SK-N-SH treated with all-trans-retinoic acid at 6 μM for 48 hours (cell line): ENCODE results near the gene JAGN1.

Source experiments
- ESRRG ChIP-seq: fragments of 250-450 bp; sonication (Bioruptor Pico); IDR thresholded peaks from 2 replicates; pipeline ENCODE4 v1.6.1; 2021; ENCODE audit warnings: mild to moderate bottlenecking
- ZC3H10 ChIP-seq: fragments of 250-450 bp; sonication (Bioruptor Pico); IDR thresholded peaks from 2 replicates; pipeline ENCODE4 v1.5.1; 2021; ENCODE audit warnings: mild to moderate bottlenecking, moderate library complexity
- ZFP30 ChIP-seq: fragments of 450-650 bp; formaldehyde crosslinking; IDR thresholded peaks from 2 replicates; pipeline ENCODE4 v1.5.0; 2022; ENCODE audit warnings: mild to moderate bottlenecking, moderate library complexity
- ZNF8 ChIP-seq: fragments of 450-650 bp; formaldehyde crosslinking; IDR thresholded peaks from 2 replicates; pipeline ENCODE4 v1.5.0; 2020; ENCODE audit warnings: mild to moderate bottlenecking, moderate library complexity
- TF ChIP-seq, protein P1 (sequence below): fragments of 250-450 bp; sonication (Bioruptor Pico); IDR thresholded peaks from 2 replicates; pipeline ENCODE4 v1.5.1; 2020; ENCODE audit warnings: low read depth, mild to moderate bottlenecking, moderate library complexity
- TF ChIP-seq, protein P2 (sequence below): fragments of 250-450 bp; sonication (Bioruptor Pico); IDR thresholded peaks from 2 replicates; pipeline ENCODE4 v1.8.0; 2021; ENCODE audit warnings: low read depth, mild to moderate bottlenecking, moderate library complexity, borderline replicate concordance
- TF ChIP-seq, protein P3 (sequence below): fragments of 250-450 bp; sonication (Bioruptor Pico); IDR thresholded peaks from 2 replicates; pipeline ENCODE4 v1.8.0; 2020; ENCODE audit warnings: mild to moderate bottlenecking, moderate library complexity, borderline replicate concordance
- TF ChIP-seq, protein P4 (sequence below): fragments of 250-450 bp; sonication (Bioruptor Pico); IDR thresholded peaks from 2 replicates; pipeline ENCODE4 v1.5.0; 2020; ENCODE audit warnings: mild to moderate bottlenecking, moderate library complexity

DNA sequence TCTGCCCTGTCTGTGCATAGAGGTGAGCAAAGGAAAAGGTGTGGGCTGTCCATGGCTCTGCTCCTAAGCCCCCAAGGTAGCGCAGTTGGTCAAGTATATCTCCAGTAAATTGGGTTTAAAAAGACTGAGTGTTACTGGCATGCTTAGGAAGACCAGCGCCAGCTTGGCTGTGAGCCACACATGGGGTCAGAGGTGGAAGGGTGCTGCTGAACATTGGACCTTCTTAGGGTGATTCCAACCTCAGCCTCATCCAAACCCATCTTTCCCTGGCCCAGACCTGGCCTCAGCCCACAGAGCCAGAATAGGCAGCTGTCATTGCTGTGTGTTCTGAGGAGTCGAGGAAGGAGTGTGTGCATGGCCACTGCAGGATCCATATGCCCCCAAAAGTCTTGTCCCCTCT, 17.9 kb downstream of the JAGN1 start:
- TF ChIP-seq, protein P1, sequence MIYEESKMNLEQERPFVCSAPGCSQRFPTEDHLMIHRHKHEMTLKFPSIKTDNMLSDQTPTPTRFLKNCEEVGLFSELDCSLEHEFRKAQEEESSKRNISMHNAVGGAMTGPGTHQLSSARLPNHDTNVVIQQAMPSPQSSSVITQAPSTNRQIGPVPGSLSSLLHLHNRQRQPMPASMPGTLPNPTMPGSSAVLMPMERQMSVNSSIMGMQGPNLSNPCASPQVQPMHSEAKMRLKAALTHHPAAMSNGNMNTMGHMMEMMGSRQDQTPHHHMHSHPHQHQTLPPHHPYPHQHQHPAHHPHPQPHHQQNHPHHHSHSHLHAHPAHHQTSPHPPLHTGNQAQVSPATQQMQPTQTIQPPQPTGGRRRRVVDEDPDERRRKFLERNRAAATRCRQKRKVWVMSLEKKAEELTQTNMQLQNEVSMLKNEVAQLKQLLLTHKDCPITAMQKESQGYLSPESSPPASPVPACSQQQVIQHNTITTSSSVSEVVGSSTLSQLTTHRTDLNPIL (CRISPR knock-in tag) = no peak
- TF ChIP-seq, protein P2, sequence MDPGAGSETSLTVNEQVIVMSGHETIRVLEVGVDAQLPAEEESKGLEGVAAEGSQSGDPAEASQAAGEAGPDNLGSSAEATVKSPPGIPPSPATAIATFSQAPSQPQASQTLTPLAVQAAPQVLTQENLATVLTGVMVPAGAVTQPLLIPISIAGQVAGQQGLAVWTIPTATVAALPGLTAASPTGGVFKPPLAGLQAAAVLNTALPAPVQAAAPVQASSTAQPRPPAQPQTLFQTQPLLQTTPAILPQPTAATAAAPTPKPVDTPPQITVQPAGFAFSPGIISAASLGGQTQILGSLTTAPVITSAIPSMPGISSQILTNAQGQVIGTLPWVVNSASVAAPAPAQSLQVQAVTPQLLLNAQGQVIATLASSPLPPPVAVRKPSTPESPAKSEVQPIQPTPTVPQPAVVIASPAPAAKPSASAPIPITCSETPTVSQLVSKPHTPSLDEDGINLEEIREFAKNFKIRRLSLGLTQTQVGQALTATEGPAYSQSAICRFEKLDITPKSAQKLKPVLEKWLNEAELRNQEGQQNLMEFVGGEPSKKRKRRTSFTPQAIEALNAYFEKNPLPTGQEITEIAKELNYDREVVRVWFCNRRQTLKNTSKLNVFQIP (CRISPR knock-in tag) = no peak
- TF ChIP-seq, protein P3, sequence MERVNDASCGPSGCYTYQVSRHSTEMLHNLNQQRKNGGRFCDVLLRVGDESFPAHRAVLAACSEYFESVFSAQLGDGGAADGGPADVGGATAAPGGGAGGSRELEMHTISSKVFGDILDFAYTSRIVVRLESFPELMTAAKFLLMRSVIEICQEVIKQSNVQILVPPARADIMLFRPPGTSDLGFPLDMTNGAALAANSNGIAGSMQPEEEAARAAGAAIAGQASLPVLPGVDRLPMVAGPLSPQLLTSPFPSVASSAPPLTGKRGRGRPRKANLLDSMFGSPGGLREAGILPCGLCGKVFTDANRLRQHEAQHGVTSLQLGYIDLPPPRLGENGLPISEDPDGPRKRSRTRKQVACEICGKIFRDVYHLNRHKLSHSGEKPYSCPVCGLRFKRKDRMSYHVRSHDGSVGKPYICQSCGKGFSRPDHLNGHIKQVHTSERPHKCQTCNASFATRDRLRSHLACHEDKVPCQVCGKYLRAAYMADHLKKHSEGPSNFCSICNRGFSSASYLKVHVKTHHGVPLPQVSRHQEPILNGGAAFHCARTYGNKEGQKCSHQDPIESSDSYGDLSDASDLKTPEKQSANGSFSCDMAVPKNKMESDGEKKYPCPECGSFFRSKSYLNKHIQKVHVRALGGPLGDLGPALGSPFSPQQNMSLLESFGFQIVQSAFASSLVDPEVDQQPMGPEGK (CRISPR knock-in tag) = no peak
- TF ChIP-seq ZFP30 (CRISPR knock-in tag) (no peak), ZC3H10 (no peak), ZNF8 (CRISPR knock-in tag) (no peak), ESRRG (CRISPR knock-in tag) (no peak)
- TF ChIP-seq, protein P4, sequence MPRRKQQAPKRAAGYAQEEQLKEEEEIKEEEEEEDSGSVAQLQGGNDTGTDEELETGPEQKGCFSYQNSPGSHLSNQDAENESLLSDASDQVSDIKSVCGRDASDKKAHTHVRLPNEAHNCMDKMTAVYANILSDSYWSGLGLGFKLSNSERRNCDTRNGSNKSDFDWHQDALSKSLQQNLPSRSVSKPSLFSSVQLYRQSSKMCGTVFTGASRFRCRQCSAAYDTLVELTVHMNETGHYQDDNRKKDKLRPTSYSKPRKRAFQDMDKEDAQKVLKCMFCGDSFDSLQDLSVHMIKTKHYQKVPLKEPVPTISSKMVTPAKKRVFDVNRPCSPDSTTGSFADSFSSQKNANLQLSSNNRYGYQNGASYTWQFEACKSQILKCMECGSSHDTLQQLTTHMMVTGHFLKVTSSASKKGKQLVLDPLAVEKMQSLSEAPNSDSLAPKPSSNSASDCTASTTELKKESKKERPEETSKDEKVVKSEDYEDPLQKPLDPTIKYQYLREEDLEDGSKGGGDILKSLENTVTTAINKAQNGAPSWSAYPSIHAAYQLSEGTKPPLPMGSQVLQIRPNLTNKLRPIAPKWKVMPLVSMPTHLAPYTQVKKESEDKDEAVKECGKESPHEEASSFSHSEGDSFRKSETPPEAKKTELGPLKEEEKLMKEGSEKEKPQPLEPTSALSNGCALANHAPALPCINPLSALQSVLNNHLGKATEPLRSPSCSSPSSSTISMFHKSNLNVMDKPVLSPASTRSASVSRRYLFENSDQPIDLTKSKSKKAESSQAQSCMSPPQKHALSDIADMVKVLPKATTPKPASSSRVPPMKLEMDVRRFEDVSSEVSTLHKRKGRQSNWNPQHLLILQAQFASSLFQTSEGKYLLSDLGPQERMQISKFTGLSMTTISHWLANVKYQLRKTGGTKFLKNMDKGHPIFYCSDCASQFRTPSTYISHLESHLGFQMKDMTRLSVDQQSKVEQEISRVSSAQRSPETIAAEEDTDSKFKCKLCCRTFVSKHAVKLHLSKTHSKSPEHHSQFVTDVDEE (CRISPR knock-in tag) = no peak
